Hepatocyte (in vitro differentiated cells): ENCODE data around the gene ZNF205. TPM values are rescaled to one million over a fixed set of nuclear protein-coding genes. Genes with fewer than 3 reads are reported as not detected.

Source experiments
- polyA plus RNA-seq: library from polyadenylated mRNA; unstranded; fragments of >200 nt; fragmentation: Nextera tagmentation; extraction: Ambion mirVana; gene quantifications from 2 replicates; pipeline ENCODE4 v1.2.1, GENCODE V29; 2016
- small RNA-seq: library from RNA; depleted of rRNA; stranded (forward); fragments of <200 nt; gene quantifications from one replicate; pipeline ENCODE3, GENCODE V24; 2014
- total RNA-seq: library from RNA; depleted of rRNA; stranded (reverse); fragments of >200 nt; gene quantifications from 2 replicates; pipeline ENCODE4 v1.2.3, GENCODE V29; 2014

The ZNF205 gene
- total and polyA plus RNA-seq, 2 experiments from 2014 or later: 12.3 to 12.6 TPM

Small RNA genes lying within 50 kb of the gene (small RNA-seq; reads per million reads assigned to genes)
- gene RNU1-22P: not detected

Other genes starting within 250 kb of the ZNF205 start
- 31.6 and 45.1 TPM in 2 replicates for gene FLYWCH2, start 229.4 kb upstream of the ZNF205 start, total RNA-seq
- gene FLYWCH2, start 229.4 kb upstream of the ZNF205 start, polyA plus RNA-seq: 33.1 and 40.0 TPM in 2 replicates
- 11.7 and 14.6 TPM in 2 replicates for gene FLYWCH1, start 200.7 kb upstream of the ZNF205 start, total RNA-seq
- gene FLYWCH1, start 200.7 kb upstream of the ZNF205 start, polyA plus RNA-seq: 16.9 and 17.1 TPM in 2 replicates
- gene KREMEN2, start 148.3 kb upstream of the ZNF205 start, total RNA-seq: 0.52 and 3.6 TPM in 2 replicates
- gene KREMEN2, start 148.3 kb upstream of the ZNF205 start, polyA plus RNA-seq: 4.9 and 5.8 TPM in 2 replicates
- gene PAQR4, start 143.2 kb upstream of the ZNF205 start, total RNA-seq: 2.8 and 4.5 TPM in 2 replicates
- gene PAQR4, start 143.2 kb upstream of the ZNF205 start, polyA plus RNA-seq: 3.7 and 8.3 TPM in 2 replicates
- 5.5 and 7.7 TPM in 2 replicates for gene PKMYT1, start 132.1 kb upstream of the ZNF205 start, total RNA-seq
- 17.1 and 21.0 TPM in 2 replicates for gene PKMYT1, start 132.1 kb upstream of the ZNF205 start, polyA plus RNA-seq
- 2.0 and 3.5 TPM in 2 replicates for gene CLDN9, start 99.7 kb upstream of the ZNF205 start, total RNA-seq
- 8.9 and 9.0 TPM in 2 replicates for gene CLDN9, start 99.7 kb upstream of the ZNF205 start, polyA plus RNA-seq
- gene CLDN6, start 94.4 kb upstream of the ZNF205 start, total RNA-seq: 258 and 297 TPM in 2 replicates
- 568 and 574 TPM in 2 replicates for gene CLDN6, start 94.4 kb upstream of the ZNF205 start, polyA plus RNA-seq
- 126 and 127 TPM in 2 replicates for gene TNFRSF12A, start 92.2 kb upstream of the ZNF205 start, total RNA-seq
- gene TNFRSF12A, start 92.2 kb upstream of the ZNF205 start, polyA plus RNA-seq: 385 and 452 TPM in 2 replicates
- gene HCFC1R1, start 88.6 kb upstream of the ZNF205 start, total RNA-seq: 19.7 and 35.7 TPM in 2 replicates
- gene HCFC1R1, start 88.6 kb upstream of the ZNF205 start, polyA plus RNA-seq: 158 and 201 TPM in 2 replicates
- 35.6 and 41.2 TPM in 2 replicates for gene THOC6, start 88.6 kb upstream of the ZNF205 start, total RNA-seq
- gene THOC6, start 88.6 kb upstream of the ZNF205 start, polyA plus RNA-seq: 79.4 and 86.2 TPM in 2 replicates
- gene BICDL2, start 75.6 kb upstream of the ZNF205 start, total RNA-seq: 10.0 and 12.3 TPM in 2 replicates
- 11.8 and 12.8 TPM in 2 replicates for gene BICDL2, start 75.6 kb upstream of the ZNF205 start, polyA plus RNA-seq
- 0.60 TPM in 1 of 2 replicates, not detected in the other for gene MMP25, start 66.0 kb upstream of the ZNF205 start, total RNA-seq
- 6.3 and 8.7 TPM in 2 replicates for gene MMP25, start 66.0 kb upstream of the ZNF205 start, polyA plus RNA-seq
- gene IL32, start 46.9 kb upstream of the ZNF205 start, total RNA-seq: 82.0 and 110 TPM in 2 replicates
- gene IL32, start 46.9 kb upstream of the ZNF205 start, polyA plus RNA-seq: 124 and 131 TPM in 2 replicates
- gene ZSCAN10, start 13.3 kb upstream of the ZNF205 start, total RNA-seq: not detected in 2 replicates
- not detected in 2 replicates for gene ZSCAN10, start 13.3 kb upstream of the ZNF205 start, polyA plus RNA-seq
- gene ZNF213, start 22.4 kb downstream of the ZNF205 start, total RNA-seq: 3.4 and 3.8 TPM in 2 replicates
- 4.0 and 6.0 TPM in 2 replicates for gene ZNF213, start 22.4 kb downstream of the ZNF205 start, polyA plus RNA-seq
- gene OR1F1, start 75.6 kb downstream of the ZNF205 start, total RNA-seq: not detected in 2 replicates
- 0.61 TPM in 1 of 2 replicates, not detected in the other for gene OR1F1, start 75.6 kb downstream of the ZNF205 start, polyA plus RNA-seq
- gene ZNF200, start 122.6 kb downstream of the ZNF205 start, total RNA-seq: 7.9 and 12.5 TPM in 2 replicates
- gene ZNF200, start 122.6 kb downstream of the ZNF205 start, polyA plus RNA-seq: 4.6 and 6.0 TPM in 2 replicates
- gene MEFV, start 144.0 kb downstream of the ZNF205 start, total RNA-seq: 0.13 TPM in 1 of 2 replicates, not detected in the other
- 0.55 TPM in 1 of 2 replicates, not detected in the other for gene MEFV, start 144.0 kb downstream of the ZNF205 start, polyA plus RNA-seq
- gene ZNF263, start 170.9 kb downstream of the ZNF205 start, total RNA-seq: 39.7 and 47.5 TPM in 2 replicates
- 25.0 and 33.2 TPM in 2 replicates for gene ZNF263, start 170.9 kb downstream of the ZNF205 start, polyA plus RNA-seq
- gene TIGD7, start 192.8 kb downstream of the ZNF205 start, total RNA-seq: 6.8 and 9.4 TPM in 2 replicates
- 5.1 and 9.7 TPM in 2 replicates for gene TIGD7, start 192.8 kb downstream of the ZNF205 start, polyA plus RNA-seq
- gene ZNF75A, start 192.9 kb downstream of the ZNF205 start, total RNA-seq: 21.9 and 25.9 TPM in 2 replicates
- gene ZNF75A, start 192.9 kb downstream of the ZNF205 start, polyA plus RNA-seq: 24.9 and 33.0 TPM in 2 replicates
- gene OR2C1, start 243.3 kb downstream of the ZNF205 start, total RNA-seq: not detected in 2 replicates
- gene OR2C1, start 243.3 kb downstream of the ZNF205 start, polyA plus RNA-seq: 0.34 TPM in 1 of 2 replicates, not detected in the other